GM23338 (cell line): ENCODE measurements around the gene REXO2. TPM values are rescaled to one million over a fixed set of nuclear protein-coding genes. Genes with fewer than 3 reads are reported as not detected.

ENCODE experiments used
- ATAC-seq: fragments of 200-7000 bp; cut with Tn5 transposase; 3 replicates; pipeline ENCODE4 v1.9.1; 2020
- DNase-seq: peaks from one replicate; pipeline ENCODE4 v3.0.0-alpha.2; 2015; ENCODE audit warnings: low spot score
- H2AFZ ChIP-seq: fragments of 200-600 bp; sonication (generic); 2 replicates; pipeline ENCODE4 v1.8.0; 2016; ENCODE audit warnings: antibody characterized with exemption, mild to moderate bottlenecking, moderate library complexity
- H3F3A ChIP-seq: fragments of 200-600 bp; sonication (generic); replicated peaks from 2 replicates; pipeline ENCODE4 v1.8.0; 2017; ENCODE audit warnings: antibody characterized with exemption, mixed run types, low read depth
- H3K27ac ChIP-seq: fragments of 200-600 bp; sonication (generic); 2 replicates; pipeline ENCODE4 v1.6.1; 2016; ENCODE audit warnings: low read depth
- H3K27me3 ChIP-seq: fragments of 200-600 bp; sonication (generic); 2 replicates; pipeline ENCODE4 v1.8.0; 2016; ENCODE audit warnings: mild to moderate bottlenecking, mixed run types, moderate library complexity; ENCODE audit not compliant: insufficient read depth
- H3K36me3 ChIP-seq: fragments of 200-600 bp; sonication (generic); 2 replicates; pipeline ENCODE4 v1.8.0; 2016; ENCODE audit warnings: mild to moderate bottlenecking; ENCODE audit not compliant: insufficient read depth
- H3K4me1 ChIP-seq: fragments of 200-600 bp; sonication (generic); 2 replicates; pipeline ENCODE4 v1.8.0; 2016; ENCODE audit warnings: mild to moderate bottlenecking, moderate library complexity; ENCODE audit not compliant: insufficient read depth
- H3K4me2 ChIP-seq: fragments of 200-600 bp; sonication (generic); 2 replicates; pipeline ENCODE4 v1.7.1; 2017; ENCODE audit warnings: mixed run types
- H3K4me3 ChIP-seq: fragments of 200-600 bp; sonication (generic); 2 replicates; pipeline ENCODE4 v1.6.1; 2016; ENCODE audit warnings: mixed run types
- H3K79me2 ChIP-seq: fragments of 200-600 bp; sonication (generic); replicated peaks from 2 replicates; pipeline ENCODE4 v1.8.0; 2017; ENCODE audit warnings: mild to moderate bottlenecking; ENCODE audit not compliant: insufficient read depth
- H3K9me2 ChIP-seq: fragments of 200-600 bp; sonication (generic); 2 replicates; pipeline ENCODE4 v1.8.0; 2017; ENCODE audit not compliant: insufficient read depth
- H4K20me1 ChIP-seq: fragments of 200-600 bp; sonication (generic); replicated peaks from 2 replicates; pipeline ENCODE4 v1.8.0; 2017; ENCODE audit warnings: mild to moderate bottlenecking; ENCODE audit not compliant: insufficient read depth
- H3K27ac Mint-ChIP-seq: 2 replicates; pipeline ENCODE4 v1.8.0; 2020; ENCODE audit warnings: inconsistent platforms, mild to moderate bottlenecking, moderate library complexity, mixed read lengths
- H3K27me3 Mint-ChIP-seq: 3 replicates; pipeline ENCODE4 v1.8.0; 2022; ENCODE audit warnings: low read depth, mild to moderate bottlenecking, moderate library complexity, mixed read lengths, inconsistent platforms; ENCODE audit not compliant: insufficient read depth, poor library complexity
- H3K36me3 Mint-ChIP-seq: 3 replicates; pipeline ENCODE4 v1.8.0; 2021; ENCODE audit warnings: low read depth, mild to moderate bottlenecking, inconsistent platforms, moderate library complexity, mixed read lengths
- H3K4me1 Mint-ChIP-seq: 3 replicates; pipeline ENCODE4 v1.8.0; 2020; ENCODE audit warnings: mild to moderate bottlenecking, inconsistent platforms, mixed read lengths
- H3K4me3 Mint-ChIP-seq: 3 replicates; pipeline ENCODE4 v1.8.0; 2021; ENCODE audit warnings: moderate library complexity, mild to moderate bottlenecking, inconsistent platforms, mixed read lengths
- H3K9me3 Mint-ChIP-seq: 3 replicates; pipeline ENCODE4 v1.8.0; 2020; ENCODE audit warnings: moderate library complexity, mild to moderate bottlenecking, inconsistent platforms, mixed read lengths
- CREB1 ChIP-seq: fragments of 250-450 bp; sonication (Bioruptor Pico); IDR thresholded peaks from 2 replicates; pipeline ENCODE4 v1.5.0; 2020; ENCODE audit warnings: low read depth, mild to moderate bottlenecking, moderate library complexity
- EZH2 ChIP-seq: fragments of 200-600 bp; sonication (generic); IDR thresholded peaks from one replicate; pipeline ENCODE4 v1.8.0; 2017; ENCODE audit warnings: antibody characterized with exemption, mild to moderate bottlenecking, low read depth; ENCODE audit not compliant: unreplicated experiment
- EZH2phosphoT487 ChIP-seq: fragments of 200-600 bp; sonication (generic); IDR thresholded peaks from one replicate; pipeline ENCODE4 v1.8.1; 2018; ENCODE audit warnings: antibody characterized with exemption; ENCODE audit not compliant: unreplicated experiment
- JUNB ChIP-seq: IDR thresholded peaks from one replicate; pipeline ENCODE4 v1.6.1; 2016; ENCODE audit warnings: antibody characterized with exemption; ENCODE audit not compliant: unreplicated experiment
- NANOG ChIP-seq: IDR thresholded peaks from 2 replicates; pipeline ENCODE4 v1.6.1; 2016; ENCODE audit warnings: antibody characterized with exemption, borderline replicate concordance
- POLR2AphosphoS5 ChIP-seq: IDR thresholded peaks from 2 replicates; pipeline ENCODE4 v1.6.1; 2016; ENCODE audit warnings: antibody characterized with exemption, low read depth
- STAT1 ChIP-seq: IDR thresholded peaks from one replicate; pipeline ENCODE4 v1.6.1; 2016; ENCODE audit warnings: antibody characterized with exemption; ENCODE audit not compliant: unreplicated experiment
- ZNF114 ChIP-seq: fragments of 250-450 bp; sonication (Bioruptor Pico); IDR thresholded peaks from 2 replicates; pipeline ENCODE4 v1.5.0; 2020; ENCODE audit warnings: mild to moderate bottlenecking, moderate library complexity
- ZNF331 ChIP-seq: fragments of 250-450 bp; sonication (Bioruptor Pico); IDR thresholded peaks from 2 replicates; pipeline ENCODE4 v1.5.0; 2020; ENCODE audit warnings: low read depth, mild to moderate bottlenecking, moderate library complexity
- long read RNA-seq: library from polyadenylated mRNA; unstranded; transcript quantifications from one replicate; pipeline ENCODE4 v2.0.0, GENCODE V29; 2020; ENCODE audit not compliant: unreplicated experiment
- polyA plus RNA-seq: library from polyadenylated mRNA; unstranded; fragments of >200 nt; fragmentation: Nextera tagmentation; extraction: Ambion mirVana; gene quantifications from 2 replicates; pipeline ENCODE4 v1.2.1, GENCODE V29; 2016
- total RNA-seq: library from RNA; depleted of rRNA; stranded (reverse); fragments of >200 nt; shearing (Covaris generic); gene quantifications from 2 replicates; pipeline ENCODE4 v1.2.3, GENCODE V29; 2014; rRNA removed
- TF ChIP-seq, protein P1 (sequence below): IDR thresholded peaks from one replicate; pipeline ENCODE4 v1.6.1; 2018; ENCODE audit warnings: antibody characterized with exemption; ENCODE audit not compliant: unreplicated experiment
- TF ChIP-seq, protein P2 (sequence below): IDR thresholded peaks from 2 replicates; pipeline ENCODE4 v1.6.1; 2016; ENCODE audit warnings: antibody characterized with exemption
- TF ChIP-seq, protein P3 (sequence below), 2 experiments: fragments of 200-600 bp in 1 of 2; sonication (generic) in 1 of 2; conservative IDR thresholded peaks; 2 replicates each; pipeline versions ENCODE4 v1.5.1 to v1.6.1; 2016 to 2017; ENCODE audit warnings: antibody characterized with exemption in 2 of 2, low read depth in 2 of 2, mild to moderate bottlenecking in 2 of 2, moderate library complexity in 1 of 2

The REXO2 gene
- total RNA-seq (117 and 122 TPM in 2 replicates), polyA plus RNA-seq (237 and 245 TPM in 2 replicates)
- long read RNA-seq, transcript REXO2-220 (7 exons, 1,158 nt) = major isoform, 104 of 126 reads
- long read RNA-seq, partial matches to known transcripts = 1 of 126 reads
- long read RNA-seq, other reads (novel, unspliced or antisense) = 12 of 126 reads

DNA sequence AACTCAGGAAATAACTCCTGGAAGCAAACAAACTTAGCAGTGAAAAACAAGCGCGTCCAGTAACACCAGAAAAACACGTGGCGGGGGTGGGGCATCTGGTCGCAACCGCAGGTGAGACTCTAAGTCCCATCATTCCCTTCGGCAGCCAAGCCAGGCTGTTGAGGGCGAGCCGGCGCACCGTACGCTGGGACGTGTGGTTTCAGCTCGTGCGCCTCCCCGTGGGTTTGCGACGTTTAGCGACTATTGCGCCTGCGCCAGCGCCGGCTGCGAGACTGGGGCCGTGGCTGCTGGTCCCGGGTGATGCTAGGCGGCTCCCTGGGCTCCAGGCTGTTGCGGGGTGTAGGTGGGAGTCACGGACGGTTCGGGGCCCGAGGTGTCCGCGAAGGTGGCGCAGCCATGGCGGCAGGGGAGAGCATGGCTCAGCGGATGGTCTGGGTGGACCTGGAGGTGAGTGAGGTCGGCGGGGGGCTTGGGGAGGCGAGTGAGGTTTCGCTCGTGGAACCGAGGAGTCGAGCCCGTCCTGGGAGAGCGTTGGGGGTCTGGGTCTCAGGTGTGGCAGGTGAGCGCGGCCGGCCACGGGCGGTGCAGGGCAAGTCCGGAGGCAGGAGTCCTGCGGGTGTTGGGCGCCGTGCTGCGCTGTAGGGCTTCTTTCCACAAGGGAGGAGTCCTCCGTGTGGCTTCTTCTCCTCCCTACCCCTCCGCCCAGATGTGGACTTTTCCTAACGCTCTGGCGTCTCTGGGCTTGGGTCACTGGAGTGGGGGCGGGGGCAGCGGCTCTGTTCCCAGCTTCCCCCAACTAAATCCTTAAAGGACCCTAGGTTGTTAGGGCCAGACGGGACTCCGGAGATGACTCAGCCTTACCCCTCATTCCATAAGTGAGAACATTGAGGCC lies at the start of gene REXO2:
Gene REXO2 (plus strand): TSS at position 239 of the 892 bp plus-strand sequence. CDS start 62 bp downstream, at position 301.
- Mint-ChIP-seq H3K4me1 (peaks cover 45% of the 10 kb centered on the region), H3K4me3 (peak within 1 kb of the TSS; percentile 99), H3K27ac (peak within 1 kb of the TSS; percentile 97), H3K27me3 (no peaks in the 10 kb centered on the region), H3K36me3 (peaks cover 27% of the 10 kb centered on the region), H3K9me3 (no peaks in the 10 kb centered on the region; the same call in 2 of the 3 replicates)
- Histone ChIP-seq H4K20me1 (peaks cover 14% of the 10 kb centered on the region), H2AFZ (peak within 1 kb of the TSS; percentile 89), H3K79me2 (peaks cover 52% of the 10 kb centered on the region), H3K4me2 (peak within 1 kb of the TSS; percentile 87), H3K36me3 (no peaks in the 10 kb centered on the region), H3K9me2 (no peaks in the 10 kb centered on the region), H3K27ac (peak within 1 kb of the TSS; percentile 91), H3F3A (peaks cover 5% of the 10 kb centered on the region; the same call in 1 of the 2 replicates), H3K27me3 (no peaks in the 10 kb centered on the region), H3K4me1 (peaks cover 27% of the 10 kb centered on the region), H3K4me3 (peak within 1 kb of the TSS; percentile 72)
- ATAC-seq = peak; percentile 94
- DNase-seq = peak; percentile 96
- TF ChIP-seq EZH2phosphoT487 (no peak), JUNB (no peak), ZNF114 (CRISPR knock-in tag) (no peak), STAT1 (no peak), NANOG (no peak), POLR2AphosphoS5 (peak; percentile 87), ZNF331 (CRISPR knock-in tag) (no peak), CREB1 (peak; percentile 30; the same call in 1 of the 2 replicates), EZH2 (no peak)
- TF ChIP-seq, protein P1, sequence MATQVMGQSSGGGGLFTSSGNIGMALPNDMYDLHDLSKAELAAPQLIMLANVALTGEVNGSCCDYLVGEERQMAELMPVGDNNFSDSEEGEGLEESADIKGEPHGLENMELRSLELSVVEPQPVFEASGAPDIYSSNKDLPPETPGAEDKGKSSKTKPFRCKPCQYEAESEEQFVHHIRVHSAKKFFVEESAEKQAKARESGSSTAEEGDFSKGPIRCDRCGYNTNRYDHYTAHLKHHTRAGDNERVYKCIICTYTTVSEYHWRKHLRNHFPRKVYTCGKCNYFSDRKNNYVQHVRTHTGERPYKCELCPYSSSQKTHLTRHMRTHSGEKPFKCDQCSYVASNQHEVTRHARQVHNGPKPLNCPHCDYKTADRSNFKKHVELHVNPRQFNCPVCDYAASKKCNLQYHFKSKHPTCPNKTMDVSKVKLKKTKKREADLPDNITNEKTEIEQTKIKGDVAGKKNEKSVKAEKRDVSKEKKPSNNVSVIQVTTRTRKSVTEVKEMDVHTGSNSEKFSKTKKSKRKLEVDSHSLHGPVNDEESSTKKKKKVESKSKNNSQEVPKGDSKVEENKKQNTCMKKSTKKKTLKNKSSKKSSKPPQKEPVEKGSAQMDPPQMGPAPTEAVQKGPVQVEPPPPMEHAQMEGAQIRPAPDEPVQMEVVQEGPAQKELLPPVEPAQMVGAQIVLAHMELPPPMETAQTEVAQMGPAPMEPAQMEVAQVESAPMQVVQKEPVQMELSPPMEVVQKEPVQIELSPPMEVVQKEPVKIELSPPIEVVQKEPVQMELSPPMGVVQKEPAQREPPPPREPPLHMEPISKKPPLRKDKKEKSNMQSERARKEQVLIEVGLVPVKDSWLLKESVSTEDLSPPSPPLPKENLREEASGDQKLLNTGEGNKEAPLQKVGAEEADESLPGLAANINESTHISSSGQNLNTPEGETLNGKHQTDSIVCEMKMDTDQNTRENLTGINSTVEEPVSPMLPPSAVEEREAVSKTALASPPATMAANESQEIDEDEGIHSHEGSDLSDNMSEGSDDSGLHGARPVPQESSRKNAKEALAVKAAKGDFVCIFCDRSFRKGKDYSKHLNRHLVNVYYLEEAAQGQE = no peak
- TF ChIP-seq, protein P2, sequence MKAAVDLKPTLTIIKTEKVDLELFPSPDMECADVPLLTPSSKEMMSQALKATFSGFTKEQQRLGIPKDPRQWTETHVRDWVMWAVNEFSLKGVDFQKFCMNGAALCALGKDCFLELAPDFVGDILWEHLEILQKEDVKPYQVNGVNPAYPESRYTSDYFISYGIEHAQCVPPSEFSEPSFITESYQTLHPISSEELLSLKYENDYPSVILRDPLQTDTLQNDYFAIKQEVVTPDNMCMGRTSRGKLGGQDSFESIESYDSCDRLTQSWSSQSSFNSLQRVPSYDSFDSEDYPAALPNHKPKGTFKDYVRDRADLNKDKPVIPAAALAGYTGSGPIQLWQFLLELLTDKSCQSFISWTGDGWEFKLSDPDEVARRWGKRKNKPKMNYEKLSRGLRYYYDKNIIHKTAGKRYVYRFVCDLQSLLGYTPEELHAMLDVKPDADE = peak; percentile 88
- TF ChIP-seq, protein P3, sequence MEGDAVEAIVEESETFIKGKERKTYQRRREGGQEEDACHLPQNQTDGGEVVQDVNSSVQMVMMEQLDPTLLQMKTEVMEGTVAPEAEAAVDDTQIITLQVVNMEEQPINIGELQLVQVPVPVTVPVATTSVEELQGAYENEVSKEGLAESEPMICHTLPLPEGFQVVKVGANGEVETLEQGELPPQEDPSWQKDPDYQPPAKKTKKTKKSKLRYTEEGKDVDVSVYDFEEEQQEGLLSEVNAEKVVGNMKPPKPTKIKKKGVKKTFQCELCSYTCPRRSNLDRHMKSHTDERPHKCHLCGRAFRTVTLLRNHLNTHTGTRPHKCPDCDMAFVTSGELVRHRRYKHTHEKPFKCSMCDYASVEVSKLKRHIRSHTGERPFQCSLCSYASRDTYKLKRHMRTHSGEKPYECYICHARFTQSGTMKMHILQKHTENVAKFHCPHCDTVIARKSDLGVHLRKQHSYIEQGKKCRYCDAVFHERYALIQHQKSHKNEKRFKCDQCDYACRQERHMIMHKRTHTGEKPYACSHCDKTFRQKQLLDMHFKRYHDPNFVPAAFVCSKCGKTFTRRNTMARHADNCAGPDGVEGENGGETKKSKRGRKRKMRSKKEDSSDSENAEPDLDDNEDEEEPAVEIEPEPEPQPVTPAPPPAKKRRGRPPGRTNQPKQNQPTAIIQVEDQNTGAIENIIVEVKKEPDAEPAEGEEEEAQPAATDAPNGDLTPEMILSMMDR (conservative IDR thresholded peaks at IDR 0.05; ENCODE audit: low read depth in 2 of 2) = 0 out of 4 replicates have a peak, but pooled peaks of 1 of the 2 experiments have one; percentile 13
